GM23338 (cell line): ENCODE data around the gene RAB40B. TPM values are rescaled to one million over a fixed set of nuclear protein-coding genes. Genes with fewer than 3 reads are reported as not detected.

Source experiments
- POLR2AphosphoS5 ChIP-seq: IDR thresholded peaks from 2 replicates; pipeline ENCODE4 v1.6.1; 2016; ENCODE audit warnings: antibody characterized with exemption, low read depth
- STAT1 ChIP-seq: IDR thresholded peaks from one replicate; pipeline ENCODE4 v1.6.1; 2016; ENCODE audit warnings: antibody characterized with exemption; ENCODE audit not compliant: unreplicated experiment
- ZNF114 ChIP-seq: fragments of 250-450 bp; sonication (Bioruptor Pico); IDR thresholded peaks from 2 replicates; pipeline ENCODE4 v1.5.0; 2020; ENCODE audit warnings: mild to moderate bottlenecking, moderate library complexity
- ZNF331 ChIP-seq: fragments of 250-450 bp; sonication (Bioruptor Pico); IDR thresholded peaks from 2 replicates; pipeline ENCODE4 v1.5.0; 2020; ENCODE audit warnings: low read depth, mild to moderate bottlenecking, moderate library complexity
- polyA plus RNA-seq: library from polyadenylated mRNA; unstranded; fragments of >200 nt; fragmentation: Nextera tagmentation; extraction: Ambion mirVana; gene quantifications from 2 replicates; pipeline ENCODE4 v1.2.1, GENCODE V29; 2016
- total RNA-seq: library from RNA; depleted of rRNA; stranded (reverse); fragments of >200 nt; shearing (Covaris generic); gene quantifications from 2 replicates; pipeline ENCODE4 v1.2.3, GENCODE V29; 2014
- TF ChIP-seq, protein P1 (sequence below): fragments of 250-450 bp; sonication (Bioruptor Pico); IDR thresholded peaks from 2 replicates; pipeline ENCODE4 v1.5.0; 2020; ENCODE audit warnings: mild to moderate bottlenecking, moderate library complexity
- TF ChIP-seq, protein P2 (sequence below): IDR thresholded peaks from 2 replicates; pipeline ENCODE4 v1.6.1; 2016; ENCODE audit warnings: antibody characterized with exemption
- TF ChIP-seq, protein P3 (sequence below), 2 experiments: fragments of 200-600 bp in 1 of 2; sonication (generic) in 1 of 2; conservative IDR thresholded peaks; 2 replicates each; pipeline versions ENCODE4 v1.5.1 to v1.6.1; 2016 to 2017; ENCODE audit warnings: antibody characterized with exemption in 2 of 2, low read depth in 2 of 2, mild to moderate bottlenecking in 2 of 2, moderate library complexity in 1 of 2

The RAB40B gene
- total and polyA plus RNA-seq, 2 experiments from 2014 or later, result 4.2 to 5.2 TPM

DNA sequence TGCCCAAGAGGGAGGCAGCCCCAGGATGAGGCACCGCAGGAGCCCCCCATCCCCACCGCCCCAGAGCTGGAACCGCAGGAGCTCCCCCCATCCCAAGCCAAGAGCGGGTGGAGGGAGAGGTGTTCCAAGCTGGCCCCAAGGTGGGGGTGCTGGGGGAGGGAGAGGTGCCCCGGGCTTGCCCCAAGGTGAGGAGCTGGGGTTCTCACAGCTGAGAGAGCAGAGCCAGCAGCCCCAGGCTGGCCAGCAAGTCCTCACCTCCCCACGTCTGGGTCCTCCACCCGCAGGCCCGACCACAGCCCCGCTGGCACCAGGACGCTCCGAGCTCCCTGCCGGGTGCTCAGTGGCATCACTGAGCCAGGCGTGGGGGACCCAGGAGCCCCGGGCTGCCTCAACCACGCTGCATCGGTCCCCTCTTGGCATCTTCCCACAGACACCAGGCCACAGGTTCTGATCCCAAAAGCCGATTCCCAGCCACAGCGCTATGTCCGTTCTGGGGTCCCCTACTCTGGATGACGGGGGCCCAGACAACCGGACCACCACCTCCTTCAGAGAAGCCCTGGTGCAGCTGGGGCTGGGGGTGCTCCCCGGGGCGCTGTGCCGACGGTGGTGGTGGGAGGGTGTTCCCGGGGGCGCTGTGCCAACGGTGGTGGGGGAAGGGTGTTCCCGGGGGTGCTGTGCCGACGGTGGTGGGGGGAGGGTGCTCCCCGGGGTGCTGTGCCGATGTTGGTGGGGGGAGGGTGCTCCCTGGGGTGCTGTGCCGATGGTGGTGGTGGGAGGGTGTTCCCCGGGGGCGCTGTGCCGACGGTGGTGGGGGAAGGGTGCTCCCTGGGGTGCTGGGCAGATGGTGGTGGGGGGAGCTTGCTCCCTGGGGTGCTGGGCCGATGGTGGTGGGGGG, 34.9 kb downstream of the RAB40B start (continued):
- TF ChIP-seq, protein P1, sequence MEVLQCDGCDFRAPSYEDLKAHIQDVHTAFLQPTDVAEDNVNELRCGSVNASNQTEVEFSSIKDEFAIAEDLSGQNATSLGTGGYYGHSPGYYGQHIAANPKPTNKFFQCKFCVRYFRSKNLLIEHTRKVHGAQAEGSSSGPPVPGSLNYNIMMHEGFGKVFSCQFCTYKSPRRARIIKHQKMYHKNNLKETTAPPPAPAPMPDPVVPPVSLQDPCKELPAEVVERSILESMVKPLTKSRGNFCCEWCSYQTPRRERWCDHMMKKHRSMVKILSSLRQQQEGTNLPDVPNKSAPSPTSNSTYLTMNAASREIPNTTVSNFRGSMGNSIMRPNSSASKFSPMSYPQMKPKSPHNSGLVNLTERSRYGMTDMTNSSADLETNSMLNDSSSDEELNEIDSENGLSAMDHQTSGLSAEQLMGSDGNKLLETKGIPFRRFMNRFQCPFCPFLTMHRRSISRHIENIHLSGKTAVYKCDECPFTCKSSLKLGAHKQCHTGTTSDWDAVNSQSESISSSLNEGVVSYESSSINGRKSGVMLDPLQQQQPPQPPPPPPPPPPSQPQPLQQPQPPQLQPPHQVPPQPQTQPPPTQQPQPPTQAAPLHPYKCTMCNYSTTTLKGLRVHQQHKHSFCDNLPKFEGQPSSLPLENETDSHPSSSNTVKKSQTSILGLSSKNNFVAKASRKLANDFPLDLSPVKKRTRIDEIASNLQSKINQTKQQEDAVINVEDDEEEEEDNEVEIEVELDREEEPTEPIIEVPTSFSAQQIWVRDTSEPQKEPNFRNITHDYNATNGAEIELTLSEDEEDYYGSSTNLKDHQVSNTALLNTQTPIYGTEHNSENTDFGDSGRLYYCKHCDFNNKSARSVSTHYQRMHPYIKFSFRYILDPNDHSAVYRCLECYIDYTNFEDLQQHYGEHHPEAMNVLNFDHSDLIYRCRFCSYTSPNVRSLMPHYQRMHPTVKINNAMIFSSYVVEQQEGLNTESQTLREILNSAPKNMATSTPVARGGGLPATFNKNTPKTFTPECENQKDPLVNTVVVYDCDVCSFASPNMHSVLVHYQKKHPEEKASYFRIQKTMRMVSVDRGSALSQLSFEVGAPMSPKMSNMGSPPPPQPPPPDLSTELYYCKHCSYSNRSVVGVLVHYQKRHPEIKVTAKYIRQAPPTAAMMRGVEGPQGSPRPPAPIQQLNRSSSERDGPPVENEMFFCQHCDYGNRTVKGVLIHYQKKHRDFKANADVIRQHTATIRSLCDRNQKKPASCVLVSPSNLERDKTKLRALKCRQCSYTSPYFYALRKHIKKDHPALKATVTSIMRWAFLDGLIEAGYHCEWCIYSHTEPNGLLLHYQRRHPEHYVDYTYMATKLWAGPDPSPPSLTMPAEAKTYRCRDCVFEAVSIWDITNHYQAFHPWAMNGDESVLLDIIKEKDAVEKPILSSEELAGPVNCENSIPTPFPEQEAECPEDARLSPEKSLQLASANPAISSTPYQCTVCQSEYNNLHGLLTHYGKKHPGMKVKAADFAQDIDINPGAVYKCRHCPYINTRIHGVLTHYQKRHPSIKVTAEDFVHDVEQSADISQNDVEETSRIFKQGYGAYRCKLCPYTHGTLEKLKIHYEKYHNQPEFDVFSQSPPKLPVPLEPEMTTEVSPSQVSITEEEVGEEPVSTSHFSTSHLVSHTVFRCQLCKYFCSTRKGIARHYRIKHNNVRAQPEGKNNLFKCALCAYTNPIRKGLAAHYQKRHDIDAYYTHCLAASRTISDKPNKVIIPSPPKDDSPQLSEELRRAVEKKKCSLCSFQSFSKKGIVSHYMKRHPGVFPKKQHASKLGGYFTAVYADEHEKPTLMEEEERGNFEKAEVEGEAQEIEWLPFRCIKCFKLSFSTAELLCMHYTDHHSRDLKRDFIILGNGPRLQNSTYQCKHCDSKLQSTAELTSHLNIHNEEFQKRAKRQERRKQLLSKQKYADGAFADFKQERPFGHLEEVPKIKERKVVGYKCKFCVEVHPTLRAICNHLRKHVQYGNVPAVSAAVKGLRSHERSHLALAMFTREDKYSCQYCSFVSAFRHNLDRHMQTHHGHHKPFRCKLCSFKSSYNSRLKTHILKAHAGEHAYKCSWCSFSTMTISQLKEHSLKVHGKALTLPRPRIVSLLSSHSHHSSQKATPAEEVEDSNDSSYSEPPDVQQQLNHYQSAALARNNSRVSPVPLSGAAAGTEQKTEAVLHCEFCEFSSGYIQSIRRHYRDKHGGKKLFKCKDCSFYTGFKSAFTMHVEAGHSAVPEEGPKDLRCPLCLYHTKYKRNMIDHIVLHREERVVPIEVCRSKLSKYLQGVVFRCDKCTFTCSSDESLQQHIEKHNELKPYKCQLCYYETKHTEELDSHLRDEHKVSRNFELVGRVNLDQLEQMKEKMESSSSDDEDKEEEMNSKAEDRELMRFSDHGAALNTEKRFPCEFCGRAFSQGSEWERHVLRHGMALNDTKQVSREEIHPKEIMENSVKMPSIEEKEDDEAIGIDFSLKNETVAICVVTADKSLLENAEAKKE (CRISPR knock-in tag), result no peak
- TF ChIP-seq, protein P2, sequence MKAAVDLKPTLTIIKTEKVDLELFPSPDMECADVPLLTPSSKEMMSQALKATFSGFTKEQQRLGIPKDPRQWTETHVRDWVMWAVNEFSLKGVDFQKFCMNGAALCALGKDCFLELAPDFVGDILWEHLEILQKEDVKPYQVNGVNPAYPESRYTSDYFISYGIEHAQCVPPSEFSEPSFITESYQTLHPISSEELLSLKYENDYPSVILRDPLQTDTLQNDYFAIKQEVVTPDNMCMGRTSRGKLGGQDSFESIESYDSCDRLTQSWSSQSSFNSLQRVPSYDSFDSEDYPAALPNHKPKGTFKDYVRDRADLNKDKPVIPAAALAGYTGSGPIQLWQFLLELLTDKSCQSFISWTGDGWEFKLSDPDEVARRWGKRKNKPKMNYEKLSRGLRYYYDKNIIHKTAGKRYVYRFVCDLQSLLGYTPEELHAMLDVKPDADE, result no peak
- no peak for TF ChIP-seq STAT1
- no peak for TF ChIP-seq ZNF114 (CRISPR knock-in tag)
- TF ChIP-seq, protein P3, sequence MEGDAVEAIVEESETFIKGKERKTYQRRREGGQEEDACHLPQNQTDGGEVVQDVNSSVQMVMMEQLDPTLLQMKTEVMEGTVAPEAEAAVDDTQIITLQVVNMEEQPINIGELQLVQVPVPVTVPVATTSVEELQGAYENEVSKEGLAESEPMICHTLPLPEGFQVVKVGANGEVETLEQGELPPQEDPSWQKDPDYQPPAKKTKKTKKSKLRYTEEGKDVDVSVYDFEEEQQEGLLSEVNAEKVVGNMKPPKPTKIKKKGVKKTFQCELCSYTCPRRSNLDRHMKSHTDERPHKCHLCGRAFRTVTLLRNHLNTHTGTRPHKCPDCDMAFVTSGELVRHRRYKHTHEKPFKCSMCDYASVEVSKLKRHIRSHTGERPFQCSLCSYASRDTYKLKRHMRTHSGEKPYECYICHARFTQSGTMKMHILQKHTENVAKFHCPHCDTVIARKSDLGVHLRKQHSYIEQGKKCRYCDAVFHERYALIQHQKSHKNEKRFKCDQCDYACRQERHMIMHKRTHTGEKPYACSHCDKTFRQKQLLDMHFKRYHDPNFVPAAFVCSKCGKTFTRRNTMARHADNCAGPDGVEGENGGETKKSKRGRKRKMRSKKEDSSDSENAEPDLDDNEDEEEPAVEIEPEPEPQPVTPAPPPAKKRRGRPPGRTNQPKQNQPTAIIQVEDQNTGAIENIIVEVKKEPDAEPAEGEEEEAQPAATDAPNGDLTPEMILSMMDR (conservative IDR thresholded peaks at IDR 0.05; ENCODE audit: low read depth in 2 of 2), result no peak
- TF ChIP-seq POLR2AphosphoS5, result no peak
- TF ChIP-seq ZNF331, result no peak
